Panc1 (cell line): ENCODE data around the gene GALNT18. TPM values are rescaled to one million over a fixed set of nuclear protein-coding genes. Genes with fewer than 3 reads are reported as not detected.

ENCODE experiments used
- ATAC-seq: fragments of 200-7000 bp; cut with Tn5 transposase; 2 replicates; pipeline ENCODE4 v1.9.1; 2020; ENCODE audit warnings: mild to moderate bottlenecking, moderate library complexity
- BruUV-seq: library from RNA; stranded (reverse); fragments of 400-500 nt; replicated peaks from 2 replicates; lab custom pipeline; 2021; lab: Mats Ljungman, UMichigan
- CTCF ChIA-PET: fragments of 300-600 bp; sonication (Branson Sonifier 250); formaldehyde crosslinking; loops from one replicate; lab custom pipeline; 2022; ENCODE audit warnings: antibody characterized with exemption; lab: Charles Lee
- POLR2A ChIA-PET: fragments of 300-600 bp; sonication (Branson Sonifier 250); formaldehyde crosslinking; loops from one replicate; lab custom pipeline; 2022; ENCODE audit warnings: antibody characterized with exemption; lab: Charles Lee
- DNase-seq: peaks from one replicate; pipeline ENCODE4 v3.0.0-alpha.2; 2010; ENCODE audit warnings: low read depth, low spot score
- H3K27ac ChIP-seq: 2 replicates; pipeline ENCODE4 v1.5.1; 2011; ENCODE audit warnings: mild to moderate bottlenecking, low read length, inconsistent platforms
- H3K27me3 ChIP-seq: fragments of 200-500 bp; sonication (Bioruptor generic); 2 replicates; pipeline ENCODE4 v1.6.0; 2014; ENCODE audit warnings: low read length, inconsistent platforms; ENCODE audit not compliant: control insufficient read depth, insufficient read depth
- H3K36me3 ChIP-seq: fragments of 200-500 bp; sonication (Bioruptor generic); 2 replicates; pipeline ENCODE4 v1.5.1; 2014; ENCODE audit warnings: inconsistent platforms, mild to moderate bottlenecking, low read length, moderate library complexity; ENCODE audit not compliant: control insufficient read depth, insufficient read depth
- H3K4me1 ChIP-seq: 2 replicates; pipeline ENCODE4 v1.5.1; 2011; ENCODE audit warnings: inconsistent platforms, mild to moderate bottlenecking, low read length, moderate library complexity; ENCODE audit not compliant: control insufficient read depth, insufficient read depth
- H3K4me3 ChIP-seq, 2 experiments: 2 replicates each; pipeline ENCODE4 v1.5.1; 2011 to 2012; ENCODE audit warnings: low read depth in 2 of 2, low read length in 2 of 2, mild to moderate bottlenecking in 2 of 2, inconsistent platforms in 1 of 2, moderate library complexity in 1 of 2
- H3K9me3 ChIP-seq: fragments of 200-500 bp; sonication (Bioruptor generic); 2 replicates; pipeline ENCODE4 v1.5.1; 2014; ENCODE audit warnings: low read depth, mild to moderate bottlenecking, inconsistent platforms, low read length, moderate library complexity; ENCODE audit not compliant: control insufficient read depth, insufficient read depth
- POLR2AphosphoS5 ChIP-seq: IDR thresholded peaks from 2 replicates; pipeline ENCODE4 v1.6.1; 2012; ENCODE audit warnings: mild to moderate bottlenecking, low read depth, low read length, moderate library complexity
- SIN3A ChIP-seq: IDR thresholded peaks from 2 replicates; pipeline ENCODE4 v1.6.1; 2012; ENCODE audit warnings: low read depth, mild to moderate bottlenecking, low read length, moderate library complexity, borderline replicate concordance; ENCODE audit not compliant: insufficient read depth
- TCF7L2 ChIP-seq: IDR thresholded peaks from 2 replicates; pipeline ENCODE4 v1.6.1; 2011; ENCODE audit warnings: mild to moderate bottlenecking, low read depth, low read length, inconsistent platforms
- in situ Hi-C: cut with HindIII; loops from 2 replicates; pipeline ENCODE4 v1.10.0; 2016; ENCODE audit warnings: low sequenced_read_pairs, low pct_unique_long_range_greater_than_20kb
- intact Hi-C: fragments of 100-400 bp; cut with micrococcal nuclease; formaldehyde crosslinking; loops from one replicate; pipeline ENCODE4 v1.10.0; 2022; ENCODE audit not compliant: unreplicated experiment
- total RNA-seq: library from RNA; stranded (reverse); gene quantifications from one replicate; pipeline ENCODE4 v1.2.1, GENCODE V29; 2021; ENCODE audit not compliant: unreplicated experiment
- TF ChIP-seq, protein P1 (sequence below), 2 experiments: IDR thresholded peaks; 2 replicates each; pipeline ENCODE4 v1.6.1; 2011 to 2012; ENCODE audit warnings: low read depth in 2 of 2, control low read depth in 1 of 2, low read length in 1 of 2, mild to moderate bottlenecking in 1 of 2, moderate library complexity in 1 of 2; ENCODE audit not compliant: insufficient read depth in 1 of 2
- TF ChIP-seq, protein P2 (sequence below): fragments of 450-650 bp; IDR thresholded peaks from 2 replicates; pipeline ENCODE4 v1.5.1; 2017; ENCODE audit warnings: mild to moderate bottlenecking

Gene GALNT18
- total RNA-seq, 1 experiment from 2014 or later, result 8.6 TPM

- H3K27ac ChIP-seq, result no peak overlapping the region
- no peak for DNase-seq
- H3K36me3 ChIP-seq, result no peaks in the 10 kb centered on the region
- in situ Hi-C loops, result no loop called here
- no TSS peak for BruUV-seq
- H3K4me1 ChIP-seq, result no peaks in the 10 kb centered on the region
- ChIA-PET POLR2A (no interaction called here), CTCF (no interaction called here)
- no peaks in the 10 kb centered on the region for H3K27me3 ChIP-seq
- intact Hi-C loops, result no loop called here
- H3K9me3 ChIP-seq, result no peaks in the 10 kb centered on the region
- TF ChIP-seq, protein P1, sequence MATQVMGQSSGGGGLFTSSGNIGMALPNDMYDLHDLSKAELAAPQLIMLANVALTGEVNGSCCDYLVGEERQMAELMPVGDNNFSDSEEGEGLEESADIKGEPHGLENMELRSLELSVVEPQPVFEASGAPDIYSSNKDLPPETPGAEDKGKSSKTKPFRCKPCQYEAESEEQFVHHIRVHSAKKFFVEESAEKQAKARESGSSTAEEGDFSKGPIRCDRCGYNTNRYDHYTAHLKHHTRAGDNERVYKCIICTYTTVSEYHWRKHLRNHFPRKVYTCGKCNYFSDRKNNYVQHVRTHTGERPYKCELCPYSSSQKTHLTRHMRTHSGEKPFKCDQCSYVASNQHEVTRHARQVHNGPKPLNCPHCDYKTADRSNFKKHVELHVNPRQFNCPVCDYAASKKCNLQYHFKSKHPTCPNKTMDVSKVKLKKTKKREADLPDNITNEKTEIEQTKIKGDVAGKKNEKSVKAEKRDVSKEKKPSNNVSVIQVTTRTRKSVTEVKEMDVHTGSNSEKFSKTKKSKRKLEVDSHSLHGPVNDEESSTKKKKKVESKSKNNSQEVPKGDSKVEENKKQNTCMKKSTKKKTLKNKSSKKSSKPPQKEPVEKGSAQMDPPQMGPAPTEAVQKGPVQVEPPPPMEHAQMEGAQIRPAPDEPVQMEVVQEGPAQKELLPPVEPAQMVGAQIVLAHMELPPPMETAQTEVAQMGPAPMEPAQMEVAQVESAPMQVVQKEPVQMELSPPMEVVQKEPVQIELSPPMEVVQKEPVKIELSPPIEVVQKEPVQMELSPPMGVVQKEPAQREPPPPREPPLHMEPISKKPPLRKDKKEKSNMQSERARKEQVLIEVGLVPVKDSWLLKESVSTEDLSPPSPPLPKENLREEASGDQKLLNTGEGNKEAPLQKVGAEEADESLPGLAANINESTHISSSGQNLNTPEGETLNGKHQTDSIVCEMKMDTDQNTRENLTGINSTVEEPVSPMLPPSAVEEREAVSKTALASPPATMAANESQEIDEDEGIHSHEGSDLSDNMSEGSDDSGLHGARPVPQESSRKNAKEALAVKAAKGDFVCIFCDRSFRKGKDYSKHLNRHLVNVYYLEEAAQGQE (IDR thresholded peaks at IDR 0.05; ENCODE audit: insufficient read depth in 1 of 2, low read depth in 2 of 2, low read length in 1 of 2), result no peak
- TF ChIP-seq POLR2AphosphoS5, result no peak
- TF ChIP-seq SIN3A, result no peak
- TF ChIP-seq, protein P2, sequence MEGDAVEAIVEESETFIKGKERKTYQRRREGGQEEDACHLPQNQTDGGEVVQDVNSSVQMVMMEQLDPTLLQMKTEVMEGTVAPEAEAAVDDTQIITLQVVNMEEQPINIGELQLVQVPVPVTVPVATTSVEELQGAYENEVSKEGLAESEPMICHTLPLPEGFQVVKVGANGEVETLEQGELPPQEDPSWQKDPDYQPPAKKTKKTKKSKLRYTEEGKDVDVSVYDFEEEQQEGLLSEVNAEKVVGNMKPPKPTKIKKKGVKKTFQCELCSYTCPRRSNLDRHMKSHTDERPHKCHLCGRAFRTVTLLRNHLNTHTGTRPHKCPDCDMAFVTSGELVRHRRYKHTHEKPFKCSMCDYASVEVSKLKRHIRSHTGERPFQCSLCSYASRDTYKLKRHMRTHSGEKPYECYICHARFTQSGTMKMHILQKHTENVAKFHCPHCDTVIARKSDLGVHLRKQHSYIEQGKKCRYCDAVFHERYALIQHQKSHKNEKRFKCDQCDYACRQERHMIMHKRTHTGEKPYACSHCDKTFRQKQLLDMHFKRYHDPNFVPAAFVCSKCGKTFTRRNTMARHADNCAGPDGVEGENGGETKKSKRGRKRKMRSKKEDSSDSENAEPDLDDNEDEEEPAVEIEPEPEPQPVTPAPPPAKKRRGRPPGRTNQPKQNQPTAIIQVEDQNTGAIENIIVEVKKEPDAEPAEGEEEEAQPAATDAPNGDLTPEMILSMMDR, result no peak
- no peak for TF ChIP-seq TCF7L2
- ATAC-seq, result no peak
- no peak overlapping the region for H3K4me3 ChIP-seq
Observed at GRCh38 chr11:11381471-11382105, 240.2 kb downstream of the GALNT18 start.

- H3K9me3 ChIP-seq, result no peaks in the 10 kb centered on the region
- H3K4me1 ChIP-seq, result no peaks in the 10 kb centered on the region
- TF ChIP-seq, protein P1 (IDR thresholded peaks at IDR 0.05; ENCODE audit: insufficient read depth in 1 of 2, low read depth in 2 of 2, low read length in 1 of 2), result no peak
- TF ChIP-seq TCF7L2, result no peak
- TF ChIP-seq SIN3A, result no peak
- TF ChIP-seq POLR2AphosphoS5, result no peak
- TF ChIP-seq, protein P2, result no peak
- POLR2A ChIA-PET, result no interaction called here
- ATAC-seq (no peak), DNase-seq (no peak)
- no peaks in the 10 kb centered on the region for H3K36me3 ChIP-seq
- no peak overlapping the region for H3K27ac ChIP-seq
- in situ Hi-C loops, result no loop called here
- CTCF ChIA-PET, result no interaction called here
- no peaks in the 10 kb centered on the region for H3K27me3 ChIP-seq
- intact Hi-C loops, result no loop called here
- no peak overlapping the region for H3K4me3 ChIP-seq
- BruUV-seq, result no TSS peak
Observed at GRCh38 chr11:11380883-11381282, 240.9 kb downstream of the GALNT18 start.
